Brain microvascular endothelial cell (primary cell): Measurements from ENCODE around the gene SEC63.

Experiments used
- DNase-seq: peaks from one replicate; pipeline ENCODE4 v3.0.0-alpha.2; 2020
- H3K27ac ChIP-seq: fragments of 250-450 bp; sonication (Bioruptor Pico); 2 replicates; pipeline ENCODE4 v1.5.1; 2020; ENCODE audit warnings: mild to moderate bottlenecking, moderate library complexity
- H3K27me3 ChIP-seq: fragments of 250-450 bp; sonication (Bioruptor Pico); replicated peaks from 2 replicates; pipeline ENCODE4 v1.5.1; 2020; ENCODE audit warnings: mild to moderate bottlenecking
- H3K36me3 ChIP-seq: fragments of 250-450 bp; sonication (Bioruptor Pico); replicated peaks from 2 replicates; pipeline ENCODE4 v1.5.1; 2020; ENCODE audit warnings: mild to moderate bottlenecking
- H3K4me3 ChIP-seq: 2 replicates; pipeline ENCODE4 v1.5.1; 2011; ENCODE audit warnings: low read depth, mild to moderate bottlenecking, control low read depth, low read length, moderate library complexity
- in situ Hi-C: cut with HindIII; loops from 2 replicates; pipeline ENCODE4 v1.10.0; 2017; ENCODE audit warnings: low sequenced_read_pairs, low pct_ligation_motif_present
- TF ChIP-seq, protein P1 (sequence below): IDR thresholded peaks from 2 replicates; pipeline ENCODE4 v1.5.1; 2011; ENCODE audit warnings: low read depth, mild to moderate bottlenecking, moderate library complexity, low read length, control low read depth, inconsistent platforms; ENCODE audit errors: missing control alignments

SEC63 gene

DNA sequence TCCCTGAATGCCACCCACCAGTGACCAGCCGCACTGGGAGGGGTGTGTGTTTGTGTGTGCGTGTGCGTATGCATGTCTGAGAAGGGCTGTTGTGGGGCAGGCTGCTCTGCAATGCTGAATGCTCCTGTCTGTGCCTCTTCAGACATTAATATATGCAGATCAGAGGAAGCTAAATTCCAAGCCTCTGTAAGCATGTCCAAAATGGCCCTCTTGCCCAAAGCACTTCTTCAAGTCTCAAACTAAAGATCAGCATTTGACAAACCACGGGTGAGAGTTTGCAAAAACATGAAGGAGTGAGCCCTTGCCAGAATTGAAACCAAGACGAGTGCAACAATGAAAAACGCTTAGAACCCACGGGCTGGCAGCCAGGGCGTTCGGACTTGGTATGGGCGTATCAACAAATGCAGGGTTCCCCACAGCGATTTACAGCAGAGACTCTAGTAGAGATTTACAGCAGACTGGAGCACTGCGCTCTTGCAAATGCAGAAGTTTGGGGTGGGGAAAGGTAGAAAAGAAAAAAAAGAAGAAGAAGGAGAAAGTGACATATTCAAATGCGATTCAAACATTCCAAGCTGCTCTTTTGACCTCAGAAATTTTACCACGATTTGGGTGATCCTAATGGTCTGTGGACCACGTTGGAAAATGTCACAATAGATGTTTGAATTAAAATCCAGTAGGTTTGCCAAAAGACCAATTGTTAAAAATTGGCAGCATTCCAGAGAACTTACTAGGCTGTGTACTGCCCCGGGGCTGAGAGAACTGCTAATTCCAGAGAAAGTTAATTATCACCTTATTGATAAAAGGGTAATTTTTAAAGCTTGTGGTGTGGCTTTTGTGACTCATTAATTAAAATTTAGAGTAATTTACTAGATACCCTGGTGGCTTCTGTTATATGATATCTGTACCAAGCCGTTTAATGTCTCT lies 137.4 kb downstream of the SEC63 start:
- TF ChIP-seq, protein P1, sequence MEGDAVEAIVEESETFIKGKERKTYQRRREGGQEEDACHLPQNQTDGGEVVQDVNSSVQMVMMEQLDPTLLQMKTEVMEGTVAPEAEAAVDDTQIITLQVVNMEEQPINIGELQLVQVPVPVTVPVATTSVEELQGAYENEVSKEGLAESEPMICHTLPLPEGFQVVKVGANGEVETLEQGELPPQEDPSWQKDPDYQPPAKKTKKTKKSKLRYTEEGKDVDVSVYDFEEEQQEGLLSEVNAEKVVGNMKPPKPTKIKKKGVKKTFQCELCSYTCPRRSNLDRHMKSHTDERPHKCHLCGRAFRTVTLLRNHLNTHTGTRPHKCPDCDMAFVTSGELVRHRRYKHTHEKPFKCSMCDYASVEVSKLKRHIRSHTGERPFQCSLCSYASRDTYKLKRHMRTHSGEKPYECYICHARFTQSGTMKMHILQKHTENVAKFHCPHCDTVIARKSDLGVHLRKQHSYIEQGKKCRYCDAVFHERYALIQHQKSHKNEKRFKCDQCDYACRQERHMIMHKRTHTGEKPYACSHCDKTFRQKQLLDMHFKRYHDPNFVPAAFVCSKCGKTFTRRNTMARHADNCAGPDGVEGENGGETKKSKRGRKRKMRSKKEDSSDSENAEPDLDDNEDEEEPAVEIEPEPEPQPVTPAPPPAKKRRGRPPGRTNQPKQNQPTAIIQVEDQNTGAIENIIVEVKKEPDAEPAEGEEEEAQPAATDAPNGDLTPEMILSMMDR, result no peak
- DNase-seq, result no peak
- Histone ChIP-seq H3K27me3 (peaks cover 6% of the 10 kb centered on the region), H3K27ac (no peak overlapping the region), H3K36me3 (no peaks in the 10 kb centered on the region), H3K4me3 (peak overlapping the region; percentile 30)
- in situ Hi-C loops, result no loop called here

DNA sequence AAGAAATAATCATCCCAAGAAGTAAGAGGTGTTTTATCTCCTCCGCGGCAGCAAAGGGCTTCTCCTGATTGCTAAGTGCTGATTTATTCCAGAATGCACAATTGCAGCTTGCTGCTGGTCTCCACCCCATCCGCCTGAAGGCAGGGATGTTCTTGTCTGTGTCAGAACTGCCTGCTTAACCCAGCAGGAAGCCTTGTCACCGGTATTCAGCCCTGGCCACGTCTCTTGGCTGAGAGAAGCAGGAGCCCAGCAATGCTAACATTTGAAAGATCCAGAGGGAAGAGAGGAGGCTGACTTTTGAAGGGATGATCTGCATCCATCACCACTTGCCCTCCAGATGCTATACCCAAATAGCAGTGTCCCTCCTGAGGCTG lies 138.1 kb downstream of the SEC63 start:
- TF ChIP-seq, protein P1, result no peak
- Histone ChIP-seq H3K4me3 (no peak overlapping the region), H3K27ac (no peak overlapping the region), H3K27me3 (peaks cover 6% of the 10 kb centered on the region), H3K36me3 (no peaks in the 10 kb centered on the region)
- in situ Hi-C loops, result no loop called here
- DNase-seq, result no peak

DNA sequence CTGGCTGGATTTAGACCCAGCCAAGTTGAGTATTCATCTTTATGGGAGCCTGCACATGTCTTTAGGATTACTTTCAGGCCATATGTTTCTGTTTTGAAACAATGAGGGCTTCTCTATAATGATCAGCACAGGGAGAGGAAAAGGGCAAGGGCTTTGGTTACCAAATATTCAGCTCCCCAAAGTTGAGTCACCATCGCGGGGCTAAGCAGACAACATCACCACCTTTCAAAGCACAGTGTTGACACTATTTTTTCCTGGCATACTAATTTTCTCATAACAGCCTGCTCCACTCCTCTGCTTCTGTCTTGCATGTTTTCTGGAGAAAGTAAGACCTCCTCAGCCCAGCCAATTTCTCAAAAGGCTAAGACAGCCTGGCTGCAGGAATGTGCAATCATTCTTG lies 138.8 kb downstream of the SEC63 start:
- Histone ChIP-seq H3K27ac (no peak overlapping the region), H3K36me3 (no peaks in the 10 kb centered on the region), H3K27me3 (peaks cover 6% of the 10 kb centered on the region), H3K4me3 (no peak overlapping the region)
- TF ChIP-seq, protein P1, result no peak
- no peak for DNase-seq
- in situ Hi-C loops, result no loop called here

DNA sequence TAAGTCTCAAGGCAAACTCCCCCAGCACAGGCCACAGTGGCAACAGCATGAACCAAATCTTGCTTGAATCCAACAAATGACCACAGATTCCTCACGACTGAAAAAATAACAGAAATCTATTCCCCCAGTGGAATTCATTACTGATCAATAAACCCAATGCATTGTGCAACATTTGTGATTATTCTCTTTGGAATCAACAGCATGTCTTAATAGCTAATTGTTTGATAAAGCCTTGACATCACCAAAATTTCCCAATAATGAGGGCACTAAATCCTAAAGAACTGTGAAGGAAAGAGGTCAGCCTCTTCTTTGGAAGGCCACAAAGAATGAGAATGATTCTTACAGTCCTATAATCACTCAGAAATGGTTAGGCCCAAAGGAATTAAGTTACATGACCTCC lies 139.7 kb downstream of the SEC63 start:
- Histone ChIP-seq H3K27ac (no peak overlapping the region), H3K27me3 (peaks cover 6% of the 10 kb centered on the region), H3K4me3 (no peak overlapping the region), H3K36me3 (no peaks in the 10 kb centered on the region)
- DNase-seq, result no peak
- in situ Hi-C loops, result no loop called here
- TF ChIP-seq, protein P1, result no peak

DNA sequence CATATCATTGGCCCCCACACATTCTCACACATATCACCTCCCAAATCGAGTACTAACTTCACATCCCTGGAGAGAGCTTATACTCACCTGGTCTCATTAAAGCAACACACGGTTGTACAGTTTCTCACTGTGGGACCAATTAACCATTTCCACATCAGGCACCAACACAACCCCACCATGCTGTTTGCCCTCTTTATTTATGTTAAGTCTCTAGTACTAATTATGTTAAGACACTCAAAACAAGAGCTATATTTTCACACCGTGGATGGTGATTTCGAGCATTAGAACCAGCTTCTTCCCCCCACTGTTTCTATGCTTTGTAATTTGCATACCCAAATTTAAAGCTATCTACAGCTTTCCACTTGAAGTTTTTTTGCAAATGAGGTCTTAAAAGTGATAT lies 140.2 kb downstream of the SEC63 start:
- no peak for DNase-seq
- Histone ChIP-seq H3K27me3 (peaks cover 6% of the 10 kb centered on the region), H3K36me3 (no peaks in the 10 kb centered on the region), H3K27ac (no peak overlapping the region), H3K4me3 (no peak overlapping the region)
- TF ChIP-seq, protein P1, result no peak
- in situ Hi-C loops, result no loop called here
